C4-2B (cell line): ENCODE data around the gene CCDC33.
"Not testable (repeated sequence)": the region's sequence is repeated elsewhere in the genome, so short reads cannot be mapped to it uniquely, and the experiment has no call there.

Experiments used
- CTCF ChIP-seq: fragments of 450-650 bp; conservative IDR thresholded peaks from 2 replicates; pipeline ENCODE4 v1.5.1; 2017; ENCODE audit warnings: mild to moderate bottlenecking
- ZFX ChIP-seq: fragments of 450-650 bp; IDR thresholded peaks from 2 replicates; pipeline ENCODE4 v1.6.1; 2017

- TF ChIP-seq CTCF, ZFX: not testable (repeated sequence)
Observed at GRCh38 chr15:74360855-74361254, 124.7 kb downstream of the CCDC33 start.
